Measurements from ENCODE around the gene LRP1B.

GRCh38 chr2:141015341-141016047 is 1115.3 kb downstream of the LRP1B start:
- TF ChIP-seq POLR2AphosphoS5 (IDR thresholded peaks at IDR 0.05) (no peak), CTCF (IDR thresholded peaks at IDR 0.05) (no peak)

Data from esophagus muscularis mucosa (tissue), 3 donors.